OCI-M2 (cell line): Measurements from ENCODE around the gene FEZ2.

ENCODE experiments used
- DNase-seq: peaks from one replicate; lab custom pipeline; 2025; ENCODE audit not compliant: unreplicated experiment; lab: John Stamatoyannopoulos, UW

FEZ2 gene

DNA sequence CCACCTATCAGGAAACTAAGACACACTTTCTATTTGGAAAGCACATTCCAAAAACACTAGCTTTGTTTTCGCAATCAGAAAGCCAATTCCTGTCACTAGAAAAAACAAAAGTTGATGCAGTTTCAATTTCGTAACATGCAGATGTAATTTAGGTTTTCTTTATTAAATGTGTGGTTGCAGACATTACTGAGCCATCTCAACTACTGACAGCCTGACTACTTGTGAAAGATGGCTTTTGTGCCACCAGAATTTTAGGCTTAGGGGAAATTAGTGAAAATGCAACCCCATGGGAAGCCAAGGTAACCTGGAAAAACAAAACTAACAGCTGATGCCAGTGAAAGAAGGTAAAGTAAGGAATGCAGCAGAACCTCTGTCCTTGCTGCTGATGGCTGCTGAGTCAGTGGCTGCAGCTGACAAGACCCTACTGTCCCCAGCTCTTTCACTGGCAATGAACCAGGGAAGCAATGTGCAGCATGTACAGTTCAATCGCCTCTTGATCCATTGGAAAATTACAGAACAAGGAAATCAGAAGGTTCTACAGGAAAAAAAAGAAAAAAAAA lies 34.9 kb downstream of the FEZ2 start:
- no peak for DNase-seq

DNA sequence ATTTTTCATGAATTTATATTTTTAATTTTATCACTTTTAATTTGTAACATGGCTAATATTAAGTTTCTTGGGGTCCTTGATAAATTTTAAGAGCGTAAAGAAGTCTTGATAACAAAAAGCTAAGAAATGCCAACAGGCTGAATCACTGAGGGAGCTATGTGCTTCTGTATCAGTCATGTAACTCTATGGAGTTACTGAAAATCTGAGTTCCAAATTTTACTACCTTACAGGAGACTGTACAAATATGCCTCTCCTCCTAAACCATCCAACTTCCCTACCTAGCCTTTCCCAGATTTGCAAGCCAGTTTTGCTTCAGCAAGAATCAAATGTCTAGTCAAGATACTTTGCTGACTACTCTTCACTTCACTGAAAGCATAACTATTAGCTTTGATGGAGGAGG lies 35.7 kb downstream of the FEZ2 start:
- no peak for DNase-seq

DNA sequence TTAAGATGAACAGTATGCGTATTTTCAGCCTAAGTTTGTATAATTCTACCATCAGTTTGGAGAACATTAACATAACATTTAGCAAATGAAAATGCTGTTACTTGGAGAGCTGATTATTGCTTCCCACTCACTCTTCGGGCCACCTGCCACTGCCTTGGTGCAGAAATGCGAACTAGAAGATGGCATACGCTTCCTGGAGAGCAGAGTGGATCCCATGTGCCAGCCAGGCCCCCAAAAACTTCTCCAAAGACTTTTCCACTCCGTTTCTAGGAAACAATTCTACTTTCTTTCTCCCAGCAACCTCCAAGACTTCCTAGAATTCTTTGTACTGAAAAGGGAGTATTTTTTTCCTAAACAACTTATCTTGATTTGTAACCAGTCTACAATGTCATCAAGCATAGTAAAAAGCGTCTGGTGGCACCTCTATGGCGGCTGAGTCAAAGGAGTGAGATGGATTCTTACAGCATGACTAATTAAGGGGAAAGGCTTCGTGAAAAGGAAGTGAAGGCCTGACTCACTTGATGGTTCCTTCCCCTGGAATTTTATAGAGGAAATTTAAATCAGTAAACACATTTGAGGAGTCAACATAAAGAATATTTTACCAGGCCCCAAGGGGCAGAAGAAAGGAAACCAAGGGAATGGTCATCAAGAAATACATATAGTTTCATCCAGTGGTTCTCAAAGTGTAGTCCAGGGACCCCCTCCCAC lies 36.6 kb downstream of the FEZ2 start:
- no peak for DNase-seq

DNA sequence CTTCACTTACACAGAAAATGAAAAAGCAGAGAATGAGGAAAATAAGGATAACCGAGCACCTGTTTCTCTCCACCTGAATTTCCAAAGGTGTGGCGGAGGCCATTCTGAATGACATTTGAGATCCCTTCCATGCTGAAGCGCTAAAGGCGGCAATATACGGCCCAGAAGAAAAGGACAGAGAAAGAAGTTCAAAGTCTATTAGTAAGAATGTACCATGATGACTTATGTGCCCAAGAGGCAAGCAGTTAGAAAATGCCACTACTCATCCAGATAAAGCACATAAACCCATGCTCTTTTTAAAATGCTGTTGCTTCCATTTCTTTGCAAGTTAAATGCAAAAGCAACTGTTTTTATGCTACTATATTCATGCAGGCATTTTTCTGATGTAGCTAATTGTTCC lies 37.2 kb downstream of the FEZ2 start:
- no peak for DNase-seq

DNA sequence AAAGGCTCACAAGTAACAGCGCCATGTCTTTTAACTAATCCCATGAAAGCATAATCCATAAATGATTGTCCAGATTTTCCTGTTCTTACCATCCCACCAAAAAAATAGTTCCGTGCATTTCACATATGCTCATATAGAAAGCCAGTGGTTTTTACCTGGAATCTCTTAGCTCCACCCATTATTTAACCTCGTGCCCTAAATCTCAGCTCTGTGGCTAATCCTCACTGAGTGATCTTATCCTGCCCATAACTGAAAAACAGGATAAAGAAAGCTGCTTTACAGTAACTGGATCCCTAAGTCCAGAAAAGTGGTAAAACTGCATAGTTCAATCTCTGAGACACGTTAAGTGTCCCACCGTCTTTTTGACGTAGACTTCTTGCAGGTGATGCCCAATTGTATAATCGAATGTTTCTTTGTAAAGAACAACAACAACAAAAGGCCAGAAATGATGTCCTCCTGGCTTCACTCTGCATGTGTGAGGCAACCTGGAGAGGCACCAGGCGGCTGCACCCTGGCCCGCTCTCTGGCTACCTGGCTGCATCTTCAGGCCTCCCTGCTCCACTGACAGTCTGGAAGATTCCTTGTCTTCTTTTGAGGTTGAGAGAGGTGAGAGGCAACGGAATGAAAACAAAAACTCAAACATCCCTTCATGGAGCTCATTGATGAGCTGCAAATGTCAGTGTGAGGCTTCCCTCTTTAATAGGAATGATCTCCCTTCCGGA lies 38.6 kb downstream of the FEZ2 start:
- no peak for DNase-seq

DNA sequence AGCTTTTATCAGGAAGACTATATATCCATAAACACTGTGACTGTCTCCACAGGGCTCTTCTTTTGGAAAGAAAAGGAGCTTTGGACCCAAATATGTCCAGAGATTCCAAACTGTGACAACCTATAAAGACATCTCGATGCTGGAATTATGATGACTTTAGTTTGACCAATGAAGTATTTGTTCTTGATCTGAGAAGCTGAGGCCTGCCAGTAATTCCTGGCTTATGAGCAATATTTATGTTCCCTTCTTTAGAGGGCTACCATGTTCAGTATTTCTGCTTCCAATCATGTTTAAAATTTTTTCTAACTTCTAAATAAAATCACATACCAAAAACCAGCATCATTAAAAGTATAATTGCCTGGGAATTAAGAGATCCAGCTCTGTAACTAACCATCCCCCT lies 41.1 kb downstream of the FEZ2 start:
- DNase-seq: no peak

DNA sequence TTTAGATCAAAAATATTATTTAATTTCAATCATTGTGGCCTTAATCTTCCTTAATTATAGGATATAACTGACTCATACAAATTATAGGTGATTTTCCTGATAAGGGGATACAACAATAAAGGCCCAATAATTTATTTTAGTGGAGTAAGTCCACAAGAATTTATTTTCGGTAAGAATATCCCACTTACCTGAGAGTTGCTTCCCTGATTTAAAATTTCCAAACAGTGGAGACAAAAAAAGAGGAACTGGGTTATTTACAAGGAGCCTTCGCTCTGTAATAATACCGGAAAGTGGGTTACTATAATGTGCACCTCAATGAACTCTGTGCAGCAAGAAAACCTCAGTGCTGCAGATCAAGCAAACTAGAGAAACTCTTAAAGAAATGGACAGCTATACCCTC lies 42.2 kb downstream of the FEZ2 start:
- no peak for DNase-seq

DNA sequence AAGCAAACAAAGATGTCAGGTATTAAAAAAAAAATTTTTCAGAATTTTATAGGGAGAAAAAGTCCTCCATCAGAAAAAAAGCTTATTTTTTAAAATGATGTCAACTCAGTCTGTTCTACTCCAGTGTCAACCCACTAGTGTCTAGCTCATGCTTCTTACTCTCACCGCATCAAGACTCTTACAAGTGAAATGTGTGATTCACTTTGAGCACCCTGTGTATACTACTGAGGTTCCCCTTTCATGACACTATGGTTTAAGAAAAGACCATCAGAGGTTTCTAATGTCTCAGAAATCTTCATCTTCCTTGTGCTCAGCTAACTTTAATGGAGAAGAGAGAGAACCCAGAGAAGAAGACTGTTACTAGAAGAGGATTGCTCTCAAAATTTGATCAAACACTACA lies 43.4 kb downstream of the FEZ2 start:
- DNase-seq: no peak

DNA sequence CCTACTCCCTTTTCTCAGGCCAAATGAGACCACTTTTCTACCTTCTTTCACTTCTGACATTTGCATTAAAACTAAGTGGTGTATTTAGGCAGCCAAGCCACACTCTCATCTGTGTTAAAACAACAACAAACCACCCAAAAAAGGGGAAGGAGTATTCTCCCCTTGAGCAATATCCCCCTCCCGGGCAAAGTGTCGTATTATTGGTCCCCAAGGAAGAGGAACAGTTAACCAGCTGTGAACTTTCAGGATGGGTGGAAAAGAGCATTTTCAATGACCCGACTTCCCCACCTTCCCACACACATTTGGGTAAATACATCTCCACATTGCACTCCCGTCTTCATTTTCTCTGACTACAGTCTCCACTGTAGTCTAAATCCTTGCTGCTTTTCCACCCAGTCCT lies 44.3 kb downstream of the FEZ2 start:
- no peak for DNase-seq

DNA sequence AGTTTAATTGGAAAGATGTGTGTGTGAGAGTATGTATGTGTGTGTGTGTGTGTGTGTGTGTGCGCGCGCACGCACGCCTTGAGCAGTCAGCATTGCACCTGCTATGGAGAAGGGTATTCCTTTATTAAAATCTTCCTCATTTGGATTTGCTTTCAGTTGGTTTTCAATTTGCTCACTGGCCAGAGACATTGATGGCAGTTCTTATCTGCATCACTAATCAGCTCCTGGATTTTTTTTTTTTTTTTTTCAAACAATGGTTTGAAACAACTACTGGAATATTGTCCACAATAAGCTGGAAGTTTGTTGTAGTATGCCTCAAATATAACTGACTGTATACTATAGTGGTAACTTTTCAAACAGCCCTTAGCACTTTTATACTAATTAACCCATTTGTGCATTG lies 48.0 kb downstream of the FEZ2 start:
- no peak for DNase-seq

DNA sequence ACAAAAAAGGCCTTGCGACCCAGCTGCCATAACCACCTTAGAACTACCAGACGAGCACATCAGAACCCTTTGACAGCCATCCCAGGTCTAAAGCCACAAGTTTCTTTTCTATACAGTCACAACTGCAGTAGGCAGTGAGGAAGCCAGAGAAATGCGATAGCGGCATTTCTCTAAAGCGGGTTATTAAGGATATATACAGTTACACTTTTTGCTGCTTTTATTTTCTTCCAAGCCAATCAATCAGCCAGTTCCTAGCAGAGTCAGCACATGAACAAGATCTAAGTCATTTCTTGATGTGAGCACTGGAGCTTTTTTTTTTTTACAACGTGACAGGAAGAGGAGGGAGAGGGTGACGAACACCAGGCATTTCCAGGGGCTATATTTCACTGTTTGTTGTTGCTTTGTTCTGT lies 48.8 kb downstream of the FEZ2 start:
- no peak for DNase-seq

DNA sequence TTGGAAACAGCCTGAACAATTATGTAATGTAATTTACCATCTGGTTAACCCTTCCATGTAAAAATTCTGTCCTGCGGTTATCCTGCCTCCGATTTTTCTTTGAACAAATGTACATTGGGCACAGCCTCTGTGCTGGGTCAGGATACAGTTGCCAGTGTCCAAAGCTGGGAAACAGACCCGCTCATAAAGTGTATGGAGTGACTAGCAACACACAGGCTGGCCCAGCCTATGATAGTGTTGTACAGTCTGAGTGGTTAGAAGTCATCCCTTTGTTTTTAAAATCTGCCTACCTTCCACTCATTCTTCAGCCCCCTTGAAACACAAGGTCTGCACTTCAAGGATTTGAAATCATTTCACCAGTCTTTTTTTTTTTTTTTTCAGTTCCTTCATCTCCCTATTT lies 50.1 kb downstream of the FEZ2 start:
- DNase-seq: no peak

DNA sequence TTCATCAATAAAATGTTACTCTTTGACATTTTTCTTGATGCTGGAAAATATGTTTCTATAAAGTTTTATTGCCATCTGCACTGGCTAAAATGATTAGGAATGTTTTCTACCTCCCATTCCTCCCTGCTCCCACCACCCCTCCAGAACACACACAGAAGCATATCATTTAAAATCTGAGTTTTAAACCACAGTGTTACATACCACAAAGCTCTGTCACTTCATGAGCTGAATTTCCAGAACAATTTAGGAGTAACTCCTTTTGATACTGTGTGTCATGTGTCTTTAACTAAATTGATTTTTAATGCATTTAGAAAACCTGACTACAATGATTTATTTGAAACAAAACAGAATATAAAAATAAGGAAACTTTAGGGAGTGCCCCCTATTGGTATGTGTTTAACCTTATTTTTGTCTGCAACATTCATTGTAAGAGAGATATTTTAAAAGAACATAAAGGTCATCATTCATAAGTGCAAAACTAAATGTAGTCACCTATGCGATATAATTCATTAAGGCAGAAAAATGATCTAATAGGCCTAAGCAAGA lies 52.0 kb downstream of the FEZ2 start:
- no peak for DNase-seq

DNA sequence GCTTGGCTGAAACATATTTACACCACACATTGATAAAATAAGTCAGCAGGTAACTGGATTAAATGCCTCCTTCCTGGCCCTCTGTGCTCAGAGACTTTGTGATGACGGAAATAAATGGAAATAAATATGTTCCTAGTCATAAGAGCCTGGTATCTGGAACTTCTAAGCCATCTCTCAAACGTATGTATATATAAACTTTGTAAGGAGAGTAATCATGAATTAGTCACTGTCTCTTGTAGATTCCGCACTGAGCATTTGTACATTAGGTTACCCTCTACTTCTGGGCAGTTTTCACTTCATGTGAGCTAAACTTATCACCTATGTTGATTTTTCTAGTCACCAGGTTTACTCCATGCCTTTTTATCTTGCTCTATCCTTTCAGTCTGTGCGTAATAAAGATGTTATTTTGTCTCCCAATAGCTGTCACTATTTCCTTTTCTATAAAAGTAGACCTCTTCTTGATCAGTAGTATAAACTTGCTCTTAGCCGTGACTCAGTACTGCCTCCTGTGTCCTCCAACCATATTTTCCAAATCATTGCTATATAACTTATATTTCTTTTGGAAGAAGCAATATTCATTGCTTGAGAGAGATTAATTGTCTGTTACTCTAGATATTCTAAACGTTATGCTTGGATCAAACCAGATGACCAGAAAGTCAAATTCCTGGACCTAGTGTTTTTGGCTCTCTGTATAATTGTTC lies 53.2 kb downstream of the FEZ2 start:
- no peak for DNase-seq

DNA sequence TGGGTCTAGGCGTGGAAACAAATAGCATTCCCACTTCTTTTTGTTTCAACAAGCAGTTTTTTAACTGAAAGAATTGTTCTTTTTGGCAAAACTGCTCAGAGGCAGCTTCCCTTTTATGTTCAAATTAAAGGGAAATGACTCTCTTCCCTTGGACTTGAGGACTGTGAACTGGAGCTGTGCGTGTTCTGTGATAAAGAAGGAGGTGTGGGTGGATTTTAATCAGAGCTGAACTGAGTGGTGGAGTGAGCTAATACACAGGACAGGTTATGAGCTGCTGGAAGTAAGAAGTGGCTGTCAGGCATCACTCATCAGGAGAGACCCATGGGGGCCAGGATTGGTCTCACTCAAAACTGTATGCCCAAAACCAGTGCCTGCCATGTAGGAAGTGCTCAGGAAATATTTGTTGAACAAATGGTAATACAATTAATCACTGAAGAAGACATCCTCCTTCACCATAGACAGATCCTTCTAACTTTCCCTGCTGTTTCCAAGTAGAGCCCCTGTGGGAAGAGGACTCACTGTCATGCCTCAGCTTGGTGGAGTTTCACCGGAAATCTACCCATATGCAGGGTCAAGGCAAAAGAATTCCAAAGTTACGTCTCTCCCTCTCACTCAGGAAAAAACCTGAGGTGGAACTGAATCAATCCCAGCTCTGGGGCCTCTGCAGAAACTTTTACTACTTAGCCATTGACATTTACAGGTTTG lies 55.9 kb downstream of the FEZ2 start:
- no peak for DNase-seq

DNA sequence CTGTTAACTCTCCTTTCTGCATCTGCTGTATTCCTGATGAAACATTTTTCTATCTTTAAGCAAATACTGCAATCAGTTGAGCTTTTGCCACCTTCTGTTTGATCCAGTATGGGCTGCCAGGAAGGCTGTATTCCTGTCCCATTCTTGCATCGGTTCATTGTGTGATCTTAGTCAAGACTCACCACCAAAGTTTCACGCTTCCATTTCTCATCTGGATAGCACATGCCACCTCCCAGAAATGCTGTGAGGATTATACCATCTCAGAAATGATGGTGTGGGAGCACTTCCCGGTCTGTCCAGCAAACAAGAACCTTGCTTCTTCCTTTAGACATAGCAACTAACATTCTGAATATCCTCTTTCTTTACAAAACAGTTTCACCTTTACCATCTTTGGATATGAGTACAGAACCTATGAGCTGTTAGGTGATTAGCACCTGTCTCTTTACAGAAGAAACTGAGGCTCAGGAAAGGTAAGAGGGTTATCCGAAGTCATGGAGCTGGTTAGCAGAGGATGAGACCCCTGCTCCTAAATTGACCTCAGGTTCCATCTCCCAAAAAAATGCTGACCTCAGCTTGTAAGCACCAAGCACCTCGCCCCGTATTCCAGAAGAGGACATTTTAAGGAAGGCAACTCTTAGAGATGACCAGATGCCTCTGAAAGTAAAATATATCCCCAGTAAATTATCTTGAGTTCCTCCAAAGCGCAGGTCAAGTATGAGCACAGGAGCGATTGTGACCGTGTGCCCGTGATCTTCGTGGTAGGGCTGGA lies 56.8 kb downstream of the FEZ2 start:
- DNase-seq: no peak

DNA sequence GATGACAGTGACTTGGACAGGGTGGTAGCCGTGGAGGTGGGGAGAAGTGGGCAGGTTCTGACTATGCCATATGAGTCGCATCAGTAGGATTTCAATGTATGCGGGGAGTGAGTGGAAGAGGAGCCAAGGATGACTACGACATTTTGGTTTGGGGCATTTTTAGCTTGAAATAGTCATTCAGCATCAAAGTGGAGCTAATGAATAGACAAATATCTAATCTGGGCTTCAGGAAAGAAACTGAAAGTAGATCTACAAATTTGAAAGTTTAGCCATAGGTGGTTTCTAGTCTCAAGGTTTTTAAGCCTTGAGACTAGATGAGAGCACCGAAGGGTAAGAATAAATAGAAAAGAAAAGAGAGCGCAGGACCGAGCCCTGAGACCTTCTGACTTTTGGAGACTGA lies 58.3 kb downstream of the FEZ2 start:
- no peak for DNase-seq

DNA sequence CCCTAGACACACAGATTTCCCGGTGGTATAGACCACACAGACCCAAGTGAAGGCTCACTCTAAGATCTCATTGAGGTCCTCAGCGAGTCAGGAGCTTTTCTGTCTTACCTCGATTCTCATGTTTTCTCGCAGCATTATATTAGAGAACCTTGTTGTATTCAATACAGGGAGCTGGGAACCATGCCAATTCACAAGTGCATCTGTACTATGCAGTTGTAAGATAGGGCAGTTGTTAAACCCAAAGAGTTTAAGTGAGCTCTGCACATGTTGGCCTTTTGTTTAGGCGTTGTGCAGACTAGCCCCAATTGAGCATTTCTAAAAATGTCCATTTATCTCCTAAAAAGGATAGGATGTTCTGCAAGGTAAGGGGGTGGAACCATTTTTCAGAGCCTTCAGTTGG lies 59.6 kb downstream of the FEZ2 start:
- no peak for DNase-seq

DNA sequence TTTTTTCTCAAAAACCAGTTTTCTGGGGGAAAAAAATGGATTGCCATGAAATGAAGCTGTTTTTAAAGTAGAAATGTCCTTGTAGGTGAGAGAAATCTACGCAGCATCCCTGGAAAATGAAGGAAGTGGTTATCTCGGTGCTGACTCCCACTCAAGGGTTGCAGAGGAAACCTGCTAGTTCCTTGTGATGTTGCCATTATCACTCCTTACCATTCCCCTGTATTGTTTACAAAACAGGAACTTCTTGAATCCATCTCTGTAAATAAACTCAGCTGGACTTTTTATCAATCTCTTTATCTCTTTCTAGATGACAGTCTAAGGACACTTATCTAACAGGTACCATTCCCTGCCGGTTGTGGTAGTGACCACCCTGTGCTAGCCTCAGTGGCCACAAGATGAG lies 61.2 kb downstream of the FEZ2 start:
- DNase-seq: no peak

DNA sequence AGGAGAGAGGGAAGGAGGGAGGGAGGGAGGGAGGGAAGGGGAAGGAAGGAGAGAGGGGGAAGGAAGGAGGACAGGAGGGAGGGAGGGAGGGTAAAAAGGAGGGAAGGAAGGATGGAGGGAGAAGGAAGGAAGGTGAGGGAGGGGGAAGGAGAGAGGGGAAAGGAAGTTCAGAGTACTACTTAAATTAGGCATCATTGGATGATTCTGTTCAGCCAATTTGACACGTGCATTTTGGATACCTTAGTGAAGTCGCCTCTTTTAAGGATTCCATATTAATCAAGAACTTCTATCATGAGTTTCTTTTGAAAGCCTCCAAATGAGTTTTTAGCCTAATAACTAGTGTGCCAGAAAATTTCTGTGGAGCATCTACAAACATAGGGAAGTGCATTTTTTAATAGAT lies 62.9 kb downstream of the FEZ2 start:
- no peak for DNase-seq
